ENCODE data around the gene PRR18. TPM values are rescaled to one million over a fixed set of nuclear protein-coding genes. Genes with fewer than 3 reads are reported as not detected.

The PRR18 gene
- total RNA-seq, 1 experiment from 2014 or later: not detected

DNA sequence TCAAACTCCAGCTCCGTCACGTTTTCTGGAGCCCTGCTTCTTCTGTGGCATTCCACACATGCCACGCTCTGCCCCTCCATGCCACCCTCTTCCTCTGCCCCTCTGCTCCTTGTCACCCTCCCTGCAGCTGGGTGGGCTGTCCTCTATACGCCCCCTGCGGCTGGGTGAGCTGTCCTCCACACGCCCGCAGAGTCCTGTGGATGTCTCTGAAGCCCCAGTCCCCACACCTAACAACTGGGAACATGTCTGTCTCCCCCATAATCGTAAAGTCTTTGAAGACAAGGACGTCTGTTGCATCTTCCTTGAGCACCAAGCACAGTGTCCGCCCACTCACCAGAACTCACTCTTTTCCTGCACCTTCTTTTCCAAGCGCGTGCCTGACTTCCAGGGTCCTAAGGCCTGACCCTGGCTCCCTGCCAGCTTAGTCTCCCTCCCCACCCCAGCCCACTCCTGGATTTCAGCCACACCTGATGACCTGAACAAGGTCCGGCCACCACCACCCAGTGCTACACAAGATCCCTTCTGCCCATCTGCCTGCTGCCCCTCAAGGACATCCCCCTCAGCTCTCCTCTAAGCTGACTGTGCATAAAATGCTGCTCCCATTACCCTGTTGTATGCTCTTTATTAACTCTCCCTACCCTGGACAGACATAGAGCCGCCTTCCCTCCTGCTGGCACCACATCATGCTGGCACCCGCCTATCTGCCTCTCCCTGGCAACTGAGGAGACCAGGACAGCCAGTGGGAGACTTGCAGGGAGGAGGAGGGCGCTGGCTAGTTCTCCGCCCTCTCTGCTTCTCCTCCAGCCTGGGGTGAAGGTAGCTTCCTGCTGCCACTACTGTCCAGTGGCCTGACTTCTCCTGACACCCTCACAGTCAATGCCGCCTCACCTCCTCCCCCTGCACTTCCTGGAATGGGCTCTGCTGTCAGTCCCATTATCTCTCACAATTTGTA is 10.7 kb upstream of the PRR18 start:
- Histone ChIP-seq H3K4ac (ENCODE audit: low read depth, low read length) (no peak overlapping the region), H2BK15ac (ENCODE audit: low read depth, low read length) (peak overlapping the region; percentile 75; the same call in 1 of the 2 replicates), H3K9ac (ENCODE audit: extremely low read depth, insufficient read length, low read length) (no peak overlapping the region), H3K27me3 (ENCODE audit: insufficient read depth, low read length) (no peaks in the 10 kb centered on the region), H2BK20ac (ENCODE audit: low read depth, low read length, poor library complexity, severe bottlenecking) (no peak overlapping the region), H3K23me2 (ENCODE audit: insufficient read length, low read depth, low read length, poor library complexity, severe bottlenecking) (no peaks in the 10 kb centered on the region), H3K4me1 (ENCODE audit: insufficient read depth, low read length) (no peaks in the 10 kb centered on the region), H2AFZ (ENCODE audit: low read length) (no peak overlapping the region), H3K27ac (ENCODE audit: insufficient read length, low read depth, low read length) (no peak overlapping the region), H4K8ac (replicated peaks; ENCODE audit: insufficient read length, low read depth, low read length) (no peak overlapping the region), H4K5ac (ENCODE audit: insufficient read length, low read depth, low read length) (no peak overlapping the region), H3K79me1 (ENCODE audit: insufficient read depth, low read depth, low read length, poor library complexity, severe bottlenecking) (no peaks in the 10 kb centered on the region), H3K23ac (ENCODE audit: insufficient read length, low read depth, low read length) (no peak overlapping the region), H4K20me1 (ENCODE audit: control insufficient read depth, insufficient read depth, insufficient read length) (no peaks in the 10 kb centered on the region), H3K18ac (ENCODE audit: insufficient read length, low read depth, low read length) (no peak overlapping the region), H2BK5ac (ENCODE audit: insufficient read length, low read length) (no peak overlapping the region), H4K91ac (ENCODE audit: insufficient read length, low read depth, low read length) (no peak overlapping the region), H2AK5ac (ENCODE audit: insufficient read length, low read length) (no peak overlapping the region), H2BK12ac (ENCODE audit: insufficient read length, low read depth, low read length) (no peak overlapping the region), H2BK120ac (ENCODE audit: low read depth, low read length, poor library complexity, severe bottlenecking) (no peak overlapping the region), H3K79me2 (ENCODE audit: insufficient read depth, low read length) (no peaks in the 10 kb centered on the region), H3K9me3 (ENCODE audit: control insufficient read depth, low read depth, low read length) (no peaks in the 10 kb centered on the region), H3T11ph (ENCODE audit: low read length) (no peak overlapping the region), H3K4me2 (ENCODE audit: insufficient read depth, insufficient read length, low read length) (no peak overlapping the region), H3K56ac (ENCODE audit: insufficient read length, low read depth, low read length) (no peak overlapping the region), H3K14ac (ENCODE audit: insufficient read depth, low read length) (no peak overlapping the region)
- Mint-ChIP-seq H3K4me1 (peaks cover 3 to 16% of the 10 kb centered on the region in 2 experiments; a peak in 2 of 4 replicates), H3K4me3 (no peak overlapping the region), H3K27ac (peak overlapping the region; percentile 22 to 73 (median 22); a peak in 6 of 7 replicates), H3K9me3 (no peaks in the 10 kb centered on the region; a peak in 1 of 5 replicates), H3K36me3 (ENCODE audit: insufficient read depth in 1 of 3, low read depth in 3 of 3) (peaks cover 2 to 32% (median 10%) of the 10 kb centered on the region in 3 experiments; a peak in 5 of 7 replicates), H3K27me3 (ENCODE audit: low read depth) (no peaks in the 10 kb centered on the region; the same call in 1 of the 2 replicates)
- WGBS (ENCODE audit: extremely low coverage, insufficient read length, low lambda C conversion rate): no CpG with 5 or more reads among the region's 18 CpGs
- peak; percentile 49 for DNase-seq
- TF ChIP-seq, protein P1, sequence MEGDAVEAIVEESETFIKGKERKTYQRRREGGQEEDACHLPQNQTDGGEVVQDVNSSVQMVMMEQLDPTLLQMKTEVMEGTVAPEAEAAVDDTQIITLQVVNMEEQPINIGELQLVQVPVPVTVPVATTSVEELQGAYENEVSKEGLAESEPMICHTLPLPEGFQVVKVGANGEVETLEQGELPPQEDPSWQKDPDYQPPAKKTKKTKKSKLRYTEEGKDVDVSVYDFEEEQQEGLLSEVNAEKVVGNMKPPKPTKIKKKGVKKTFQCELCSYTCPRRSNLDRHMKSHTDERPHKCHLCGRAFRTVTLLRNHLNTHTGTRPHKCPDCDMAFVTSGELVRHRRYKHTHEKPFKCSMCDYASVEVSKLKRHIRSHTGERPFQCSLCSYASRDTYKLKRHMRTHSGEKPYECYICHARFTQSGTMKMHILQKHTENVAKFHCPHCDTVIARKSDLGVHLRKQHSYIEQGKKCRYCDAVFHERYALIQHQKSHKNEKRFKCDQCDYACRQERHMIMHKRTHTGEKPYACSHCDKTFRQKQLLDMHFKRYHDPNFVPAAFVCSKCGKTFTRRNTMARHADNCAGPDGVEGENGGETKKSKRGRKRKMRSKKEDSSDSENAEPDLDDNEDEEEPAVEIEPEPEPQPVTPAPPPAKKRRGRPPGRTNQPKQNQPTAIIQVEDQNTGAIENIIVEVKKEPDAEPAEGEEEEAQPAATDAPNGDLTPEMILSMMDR (conservative IDR thresholded peaks at IDR 0.05): no peak
